Fibroblast of skin of right quadriceps (primary cell): Measurements from ENCODE around the gene EREG.
"Not testable (repeated sequence)": the region's sequence is repeated elsewhere in the genome, so short reads cannot be mapped to it uniquely, and the experiment has no call there.

Experiments used
- DNase-seq: peaks from one replicate; pipeline ENCODE4 v3.0.0-alpha.2; 2013

Gene EREG

DNA sequence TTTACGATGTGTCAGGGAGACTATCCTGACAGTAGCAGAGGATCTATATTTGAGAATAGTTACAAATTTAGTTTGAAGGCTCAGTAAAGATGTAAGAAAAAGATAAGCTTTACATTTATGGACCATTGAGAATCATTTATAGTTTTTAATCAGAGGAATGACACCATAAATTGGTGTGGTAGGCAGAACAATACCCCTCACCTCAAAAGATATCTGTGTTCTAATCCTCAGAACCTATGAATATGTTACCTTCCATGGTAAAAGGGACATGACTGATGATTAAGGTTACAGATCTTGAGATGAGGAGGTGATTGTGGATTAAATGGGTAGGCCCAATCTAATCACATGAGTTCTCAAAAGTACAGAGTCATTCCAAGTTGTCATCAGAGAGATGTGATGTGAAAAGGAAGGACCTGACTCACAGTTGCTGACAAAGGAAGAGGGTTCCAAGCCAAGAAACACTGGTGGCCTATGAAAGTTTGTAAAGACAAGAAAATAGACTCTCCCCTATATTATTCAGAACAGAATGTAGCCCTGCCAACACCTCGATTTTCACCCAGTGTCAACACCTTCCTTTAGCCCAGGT is 27.0 kb downstream of the EREG start:
- no peak for DNase-seq

DNA sequence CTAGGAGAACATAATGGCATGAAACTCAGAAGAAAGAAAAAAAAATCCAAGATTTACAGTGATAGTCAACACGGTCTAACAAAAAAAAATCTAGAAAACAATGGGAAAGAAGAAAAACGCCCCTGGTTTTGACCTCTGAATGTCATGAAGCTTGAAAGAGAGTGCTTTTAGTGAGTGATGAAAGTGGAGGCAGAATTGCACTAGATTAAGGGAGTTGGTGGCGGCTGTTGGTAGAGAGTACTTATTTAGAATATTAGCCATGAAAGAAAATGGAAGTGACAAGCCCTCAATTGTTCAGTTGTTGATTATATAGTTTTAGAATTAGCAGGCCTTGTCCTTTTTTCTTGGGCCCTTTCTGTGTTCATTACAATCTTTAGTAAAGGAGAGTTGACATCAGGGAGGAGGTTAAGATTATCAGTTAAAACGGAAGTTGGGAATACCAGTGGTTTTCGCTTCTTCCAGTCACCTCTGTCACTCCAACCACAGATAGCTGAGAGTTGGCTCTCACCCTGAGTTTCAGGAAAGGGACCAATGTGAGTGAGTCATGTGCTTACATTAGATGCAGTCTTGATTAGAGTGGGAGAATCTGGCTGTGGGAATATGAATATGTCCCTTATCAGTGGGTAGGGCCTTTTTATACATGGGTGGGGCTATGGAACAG is 29.7 kb downstream of the EREG start:
- DNase-seq, result peak; percentile 40

- DNase-seq, result no peak
Observed at GRCh38 chr4:74395633-74396032, 30.7 kb downstream of the EREG start.

DNA sequence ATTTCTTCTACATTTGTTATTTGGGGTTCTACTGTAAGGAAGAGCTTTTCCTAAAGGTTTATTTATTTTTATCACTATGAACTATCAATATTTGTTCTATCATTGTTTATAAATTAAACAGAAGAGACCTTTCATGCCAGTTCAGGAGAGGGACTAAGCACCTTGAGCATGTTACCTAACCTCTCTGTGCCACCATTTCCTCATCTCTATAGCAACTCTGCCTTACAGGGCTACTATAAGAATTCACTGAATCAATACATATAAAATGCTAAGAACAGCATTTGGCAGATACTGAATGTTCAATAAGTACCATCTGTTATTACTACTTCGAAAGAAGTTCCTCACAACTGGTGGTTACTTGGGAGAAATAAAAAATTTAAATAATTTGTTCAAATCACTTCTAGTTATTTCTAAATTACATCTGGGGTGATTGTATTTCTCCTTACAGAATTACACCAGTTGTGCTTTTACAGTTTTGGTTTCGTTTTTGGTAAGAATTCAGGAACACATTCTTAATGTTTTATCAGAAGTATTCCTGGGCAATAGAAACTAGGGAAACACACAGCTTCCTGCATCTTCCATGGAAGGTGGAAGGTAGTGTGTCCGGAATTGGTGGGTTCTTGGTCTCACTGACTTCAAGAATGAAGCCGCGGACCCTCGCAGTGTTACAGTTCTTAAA is 32.9 kb downstream of the EREG start:
- no peak for DNase-seq

DNA sequence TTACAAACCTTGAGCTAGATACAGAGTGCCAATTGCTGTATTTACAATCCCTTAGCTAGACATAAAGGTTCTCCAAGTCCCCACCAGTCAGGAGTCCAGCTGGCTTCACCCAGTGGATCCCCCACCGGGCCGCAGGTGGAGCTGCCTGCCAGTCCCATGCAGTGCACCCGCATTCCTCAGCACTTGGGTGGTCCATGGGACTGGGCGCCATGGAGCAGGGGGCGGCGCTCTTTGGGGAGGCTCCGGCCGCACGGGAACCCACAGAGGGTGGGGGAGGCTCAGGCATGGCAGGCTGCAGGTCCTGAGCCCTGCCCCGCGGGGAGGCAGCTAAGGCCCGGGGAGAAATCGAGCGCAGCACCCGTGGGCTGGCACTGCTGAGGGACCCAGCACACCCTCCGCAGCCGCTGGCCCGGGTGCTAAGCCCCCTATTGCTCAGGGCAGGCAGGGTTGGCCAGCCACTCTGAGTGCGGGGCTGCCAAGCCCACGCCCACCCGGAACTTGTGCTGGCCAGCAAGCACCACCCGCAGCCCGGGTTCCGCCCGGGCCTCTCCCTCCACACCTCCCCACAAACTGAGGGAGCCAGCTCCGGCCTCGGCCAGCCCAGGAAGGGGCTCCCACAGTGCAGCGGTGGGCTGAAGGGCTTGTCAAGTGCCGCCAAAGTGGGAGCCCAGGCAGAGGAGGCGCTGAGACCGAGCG is 34.1 kb downstream of the EREG start:
- not testable (repeated sequence) for DNase-seq

DNA sequence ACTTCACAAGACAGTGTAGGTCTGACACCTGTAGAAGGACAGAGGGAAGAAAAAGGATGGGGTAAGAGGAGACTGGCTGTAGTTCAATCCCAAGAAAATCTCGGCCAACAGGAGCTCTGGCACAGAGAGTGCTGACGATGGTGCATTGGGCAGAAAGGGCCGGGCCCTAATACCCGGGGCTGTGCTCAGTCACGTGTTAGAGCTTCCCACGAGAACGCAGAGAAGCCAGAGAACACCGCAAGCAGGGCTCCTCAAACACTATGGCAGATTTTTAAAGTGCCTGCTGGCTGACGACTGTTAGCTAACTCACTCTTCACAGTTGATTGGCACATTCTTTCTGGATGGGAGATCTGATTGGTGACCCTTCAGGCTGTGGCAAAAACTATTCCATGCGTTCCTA is 35.5 kb downstream of the EREG start:
- no peak for DNase-seq

GRCh38 chr4:74402692-74403456 is 37.9 kb downstream of the EREG start:
- no peak for DNase-seq

DNA sequence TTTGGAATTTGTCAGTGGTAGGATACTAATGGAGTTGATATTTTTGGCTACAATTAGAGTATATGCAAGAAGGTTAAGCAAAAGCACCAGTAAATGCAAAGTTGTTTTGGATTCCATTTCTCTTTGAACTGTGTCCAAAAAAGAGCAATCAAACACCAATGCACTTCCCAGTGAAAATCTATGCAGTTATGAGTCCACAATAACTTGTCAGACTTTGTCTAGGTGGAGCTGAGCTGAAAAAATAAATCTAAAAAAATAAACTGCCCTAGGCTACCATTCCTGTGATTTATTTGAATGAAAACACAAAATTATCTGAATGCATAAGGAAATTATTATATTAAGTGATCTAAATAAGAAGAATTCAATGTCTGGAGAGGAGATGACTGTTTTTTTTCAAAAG is 42.9 kb downstream of the EREG start:
- DNase-seq, result no peak

DNA sequence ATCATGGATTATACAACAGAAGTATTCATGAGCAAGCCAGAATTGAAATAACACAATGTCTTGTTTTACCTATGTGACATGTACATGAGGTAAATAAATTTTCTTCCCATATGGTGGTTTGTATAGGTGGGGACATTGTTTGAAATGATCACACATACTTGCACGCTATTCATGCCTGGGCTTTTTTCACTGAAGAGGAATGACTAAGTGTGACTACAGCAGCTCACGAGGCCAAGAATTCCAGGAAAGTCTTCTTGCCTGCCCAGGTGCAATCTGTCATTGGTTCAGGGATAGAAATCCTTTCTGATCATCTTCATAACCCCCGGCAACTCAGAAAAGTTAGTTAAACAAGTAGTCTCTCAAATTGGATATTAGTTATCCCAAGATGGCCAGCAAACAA is 43.7 kb downstream of the EREG start:
- DNase-seq, result peak; percentile 30

GRCh38 chr4:74410272-74410671 is 45.3 kb downstream of the EREG start:
- peak; percentile 39 for DNase-seq

GRCh38 chr4:74412225-74412624 is 47.3 kb downstream of the EREG start:
- no peak for DNase-seq

DNA sequence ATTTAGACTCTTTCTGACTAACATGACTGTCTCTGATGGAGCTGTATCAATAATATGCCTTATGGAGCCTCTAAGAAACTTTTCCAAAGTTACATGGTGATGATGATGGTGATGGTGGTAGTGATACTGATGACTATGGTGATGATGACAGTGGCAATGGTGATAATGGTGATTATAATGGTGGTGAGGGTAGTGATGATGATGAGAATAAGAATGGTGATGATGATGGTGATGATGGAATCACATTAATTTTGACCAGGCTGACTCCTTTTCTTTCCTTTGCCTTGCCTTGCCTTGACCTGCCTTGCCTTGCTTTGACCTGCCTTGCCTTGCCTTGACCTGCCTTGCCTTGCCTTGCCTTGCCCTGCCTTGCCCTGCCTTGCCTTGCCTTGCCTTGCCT is 48.3 kb downstream of the EREG start:
- no peak for DNase-seq

- no peak for DNase-seq
Observed at GRCh38 chr4:74414149-74414809, 49.3 kb downstream of the EREG start.

GRCh38 chr4:74415602-74416300 is 50.8 kb downstream of the EREG start:
- peak; percentile 26 for DNase-seq

GRCh38 chr4:74418063-74418670 is 53.2 kb downstream of the EREG start:
- DNase-seq, result peak; percentile 87

GRCh38 chr4:74420863-74421262 is 55.9 kb downstream of the EREG start:
- DNase-seq, result no peak

GRCh38 chr4:74423104-74423503 is 58.2 kb downstream of the EREG start:
- DNase-seq, result peak; percentile 11

DNA sequence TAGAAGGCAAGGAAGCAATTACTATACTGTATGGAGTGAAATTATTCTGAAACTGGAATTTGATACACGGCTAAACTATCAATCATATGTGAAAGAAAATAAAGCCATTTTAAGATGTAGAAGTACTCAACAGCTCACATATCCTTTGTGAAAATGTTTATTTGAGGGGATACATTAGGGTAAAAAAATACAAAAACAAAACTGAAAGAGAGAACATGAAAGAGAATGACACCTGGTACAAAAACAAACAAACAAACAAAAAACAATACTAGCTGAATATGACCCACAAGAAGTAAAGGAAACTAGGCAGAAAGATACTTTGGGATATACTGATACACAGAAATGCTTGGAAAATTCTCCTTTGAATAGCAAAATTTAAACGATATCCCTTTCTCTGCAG is 59.2 kb downstream of the EREG start:
- no peak for DNase-seq

GRCh38 chr4:74426101-74426500 is 61.2 kb downstream of the EREG start:
- peak; percentile 71 for DNase-seq

DNA sequence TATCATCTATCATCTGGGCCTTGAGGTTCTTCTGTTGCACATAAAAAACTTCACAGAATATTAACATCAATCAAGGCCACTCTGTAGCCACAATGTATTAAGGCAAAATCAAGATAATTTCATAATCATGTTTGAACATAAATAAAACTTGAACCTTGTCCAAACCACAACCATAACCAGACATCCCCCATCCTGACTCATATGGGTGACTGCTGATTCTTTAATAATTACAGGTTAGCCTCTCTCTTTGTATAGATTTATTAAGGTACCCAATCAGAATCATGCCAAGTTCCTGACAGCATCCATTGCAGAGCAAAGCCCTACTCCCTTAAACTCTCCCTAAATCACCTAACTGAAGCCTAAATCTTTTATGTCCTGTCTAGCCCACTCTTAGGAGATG is 63.3 kb downstream of the EREG start:
- peak; percentile 11 for DNase-seq

GRCh38 chr4:74431113-74431826 is 66.3 kb downstream of the EREG start:
- DNase-seq, result no peak
